GM12872 (cell line): ENCODE measurements around the gene ANKLE1.

Source experiments
- CTCF ChIP-seq: IDR thresholded peaks from 3 replicates; pipeline ENCODE4 v1.5.1; 2011; ENCODE audit warnings: low read depth, mild to moderate bottlenecking, low read length, moderate library complexity; ENCODE audit not compliant: insufficient read depth

The ANKLE1 gene

GRCh38 chr19:17264641-17264979 is 17.1 kb upstream of the ANKLE1 start, which contains the start of gene USHBP1:
USHBP1 (minus strand) TSS chr19:17264745; CDS start chr19:17264299, 446 bp downstream.
- no peak for TF ChIP-seq CTCF

- TF ChIP-seq CTCF: no peak
Observed at GRCh38 chr19:17266026-17266425, 15.7 kb upstream of the ANKLE1 start.

- TF ChIP-seq CTCF: no peak
Observed at GRCh38 chr19:17266589-17266974, 15.1 kb upstream of the ANKLE1 start.

- no peak for TF ChIP-seq CTCF
Observed at GRCh38 chr19:17266975-17267788, 14.5 kb upstream of the ANKLE1 start, which contains the start of gene BABAM1. BABAM1 (plus strand) TSS chr19:17267443; CDS start chr19:17268807, 1,364 bp downstream.

GRCh38 chr19:17268754-17269153 is 12.9 kb upstream of the ANKLE1 start:
- no peak for TF ChIP-seq CTCF

- TF ChIP-seq CTCF: no peak
Observed at GRCh38 chr19:17275441-17276175, 6.1 kb upstream of the ANKLE1 start.

- TF ChIP-seq CTCF: no peak
Observed at GRCh38 chr19:17279436-17279835, 2.3 kb upstream of the ANKLE1 start.
